HepG2 (cell line): ENCODE data around the gene COL4A2. TPM values are rescaled to one million over a fixed set of nuclear protein-coding genes. Genes with fewer than 3 reads are reported as not detected.

Experiments used
- ATAC-seq: fragments of 200-7000 bp; cut with Tn5 transposase; 3 replicates; pipeline ENCODE4 v1.9.1; 2020; ENCODE audit warnings: mild to moderate bottlenecking, moderate library complexity
- BruUV-seq: library from RNA; stranded (reverse); fragments of 400-500 nt; replicated peaks from 2 replicates; lab custom pipeline; 2021; lab: Mats Ljungman, UMichigan
- CTCF ChIA-PET: fragments of 300-600 bp; formaldehyde crosslinking; extraction: SDS; loops from one replicate; lab custom pipeline; 2021; ENCODE audit warnings: low total read pairs, inconsistent platforms, low intra/inter-chr PET ratio; lab: Yijun Ruan, JAX
- POLR2A ChIA-PET: fragments of 350-600 bp; sonication (Branson Sonifier 250); formaldehyde crosslinking; loops from one replicate; lab custom pipeline; 2020; ENCODE audit warnings: antibody characterized with exemption, inconsistent platforms; lab: Yijun Ruan, JAX
- DNase-seq: peaks from one replicate; pipeline ENCODE4 v3.0.0-alpha.2; 2015; ENCODE audit warnings: low spot score
- FAIRE-seq: peaks from 3 replicates; lab custom pipeline; 2011; peaks lifted over from hg19 to GRCh38; lab: Jason Lieb, UNC
- H2AFZ ChIP-seq: one replicate; pipeline ENCODE4 v1.6.1; 2011; ENCODE audit warnings: low read length, inconsistent platforms
- H3K27ac ChIP-seq: fragments of 300-600 bp; 3 replicates; pipeline ENCODE4 v1.8.0; 2011; ENCODE audit warnings: mixed run types, mild to moderate bottlenecking, mixed read lengths, low read length, inconsistent platforms; ENCODE audit not compliant: insufficient read depth; ENCODE audit errors: extremely low read length
- H3K27me3 ChIP-seq, 2 experiments: fragments of 200-600 bp in 1 of 2; 2 replicates in 1 of 2; 3 replicates in 1 of 2; pipeline versions ENCODE4 v1.6.0 to v1.8.0; 2011; ENCODE audit warnings: low read length in 2 of 2, mild to moderate bottlenecking in 2 of 2, moderate library complexity in 2 of 2, inconsistent platforms in 1 of 2; ENCODE audit not compliant: insufficient read depth in 2 of 2, control insufficient read depth in 1 of 2
- H3K36me3 ChIP-seq, 2 experiments: fragments of 200-600 bp in 1 of 2; replicated peaks in 1 of 2; 2 replicates in 1 of 2; 3 replicates in 1 of 2; pipeline versions ENCODE4 v1.5.1 to v1.8.0; 2011; ENCODE audit warnings: low read length in 2 of 2, inconsistent platforms in 1 of 2; ENCODE audit not compliant: insufficient read depth in 2 of 2, control insufficient read depth in 1 of 2
- H3K4me1 ChIP-seq: 2 replicates; pipeline ENCODE4 v1.5.1; 2012; ENCODE audit warnings: low read length, inconsistent platforms; ENCODE audit not compliant: insufficient read depth
- H3K4me2 ChIP-seq: 2 replicates; pipeline ENCODE4 v1.6.0; 2011; ENCODE audit warnings: low read depth, low read length, inconsistent platforms
- H3K4me3 ChIP-seq, 3 experiments: fragments of 200-600 bp in 1 of 3; sonication (generic), shearing (Covaris generic) in 1 of 3; replicated peaks in 1 of 3; 2 replicates each; pipeline ENCODE4 v1.5.1; 2011 to 2016; ENCODE audit warnings: low read length in 3 of 3, inconsistent platforms in 2 of 3, low read depth in 2 of 3, mild to moderate bottlenecking in 2 of 3, control low read depth in 1 of 3, mixed read lengths in 1 of 3; ENCODE audit not compliant: insufficient read depth in 1 of 3
- H3K79me2 ChIP-seq: one replicate; pipeline ENCODE4 v1.6.1; 2011; ENCODE audit warnings: low read length, inconsistent platforms; ENCODE audit not compliant: insufficient read depth
- H3K9ac ChIP-seq: 2 replicates; pipeline ENCODE4 v1.6.0; 2011; ENCODE audit warnings: mild to moderate bottlenecking, low read depth, low read length, inconsistent platforms; ENCODE audit not compliant: insufficient read depth
- H3K9me3 ChIP-seq: 2 replicates; pipeline ENCODE4 v1.5.1; 2012; ENCODE audit warnings: mild to moderate bottlenecking, low read length
- H4K20me1 ChIP-seq: 2 replicates; pipeline ENCODE4 v1.6.0; 2011; ENCODE audit warnings: inconsistent platforms, mild to moderate bottlenecking, low read length, moderate library complexity; ENCODE audit not compliant: insufficient read depth
- JDP2 ChIP-seq: sonication (generic); formaldehyde crosslinking; IDR thresholded peaks from 2 replicates; pipeline ENCODE4 v1.8.1; 2022; ENCODE audit warnings: missing genetic modification reagents, borderline replicate concordance
- KAT7 ChIP-seq: IDR thresholded peaks from 2 replicates; pipeline ENCODE4 v1.6.1; 2018; ENCODE audit warnings: borderline replicate concordance, missing compliant biosample characterization
- KLF12 ChIP-seq: sonication (generic); formaldehyde crosslinking; IDR thresholded peaks from 2 replicates; pipeline ENCODE4 v1.4.0; 2020; ENCODE audit warnings: missing genetic modification reagents, borderline replicate concordance
- MAFF ChIP-seq: IDR thresholded peaks from 2 replicates; pipeline ENCODE4 v1.6.1; 2011; ENCODE audit warnings: low read depth, low read length, improper control_type of control experiment
- MAFK ChIP-seq, 2 experiments: IDR thresholded peaks in 1 of 2; conservative IDR thresholded peaks in 1 of 2; 2 replicates each; pipeline ENCODE4 v1.6.1; 2011; ENCODE audit warnings: improper control_type of control experiment in 2 of 2, low read length in 2 of 2
- MYC ChIP-seq: sonication (generic); formaldehyde crosslinking; IDR thresholded peaks from 2 replicates; pipeline ENCODE4 v1.9.0; 2021; ENCODE audit warnings: missing genetic modification reagents, borderline replicate concordance
- PAF1 ChIP-seq: IDR thresholded peaks from 2 replicates; pipeline ENCODE4 v1.6.1; 2016; ENCODE audit warnings: missing genetic modification reagents, missing compliant biosample characterization
- ZNF264 ChIP-seq: sonication (generic); formaldehyde crosslinking; IDR thresholded peaks from 2 replicates; pipeline ENCODE4 v1.4.0; 2020; ENCODE audit warnings: missing genetic modification reagents
- ZNF629 ChIP-seq: sonication (generic); formaldehyde crosslinking; conservative IDR thresholded peaks from 2 replicates; pipeline ENCODE4 v1.5.0; 2020; ENCODE audit warnings: missing genetic modification reagents
- ZNF704 ChIP-seq: sonication (generic); formaldehyde crosslinking; IDR thresholded peaks from 2 replicates; pipeline ENCODE4 v1.8.1; 2023; ENCODE audit warnings: mild to moderate bottlenecking, inconsistent platforms, moderate library complexity, missing genetic modification reagents, borderline replicate concordance
- ZNF775 ChIP-seq: sonication (generic); formaldehyde crosslinking; IDR thresholded peaks from 2 replicates; pipeline ENCODE4 v1.4.0; 2020; ENCODE audit warnings: missing genetic modification reagents, mild to moderate bottlenecking, moderate library complexity, borderline replicate concordance
- ZSCAN31 ChIP-seq: sonication (generic); formaldehyde crosslinking; IDR thresholded peaks from 2 replicates; pipeline ENCODE4 v1.5.0; 2020; ENCODE audit warnings: low read depth, mild to moderate bottlenecking, missing genetic modification reagents
- WGBS: methylation state at CpG from one replicate; pipeline ENCODE4 v1.1.6; 2017; ENCODE audit warnings: low lambda C conversion rate; 5-methylcytosine and 5-hydroxymethylcytosine counted together
- in situ Hi-C: cut with HindIII; loops from 2 replicates; pipeline ENCODE4 v1.10.0; 2017; ENCODE audit warnings: low pct_unique_long_range_greater_than_20kb; ENCODE audit not compliant: extremely low pct_ligation_motif_present
- intact Hi-C: fragments of 100-400 bp; cut with micrococcal nuclease; formaldehyde crosslinking; loops from one replicate; pipeline ENCODE4 v1.10.0; 2022; ENCODE audit not compliant: unreplicated experiment
- polyA plus RNA-seq, 8 experiments: library from polyadenylated mRNA; depleted of rRNA in 3 of 8; stranded (reverse) in 7 of 8; unstranded in 1 of 8; fragments of >200 nt; fragmentation: Illumina TruSeq in 4 of 8; extraction: Trizol in 4 of 8; gene quantifications; 2 replicates each; pipeline versions ENCODE4 v1.2.1 to v1.2.3, GENCODE V29; 2011 to 2016; ENCODE audit warnings: low read depth in 4 of 8, missing spikeins in 1 of 8, mixed read lengths in 1 of 8; ENCODE audit not compliant: insufficient read depth in 1 of 8
- total RNA-seq, 5 experiments: library from RNA; depleted of rRNA; stranded (reverse); fragments of >200 nt; fragmentation: Illumina TruSeq; extraction: Trizol; gene quantifications; 2 replicates each; pipeline ENCODE4 v1.2.3, GENCODE V29; 2016; ENCODE audit warnings: low read depth in 1 of 5
- TF ChIP-seq, protein P1 (sequence below): sonication (generic); formaldehyde crosslinking; IDR thresholded peaks from 2 replicates; pipeline ENCODE4 v1.8.0; 2022; ENCODE audit warnings: missing genetic modification reagents, mild to moderate bottlenecking, inconsistent platforms, borderline replicate concordance
- TF ChIP-seq, protein P2 (sequence below): sonication (generic); formaldehyde crosslinking; conservative IDR thresholded peaks from 2 replicates; pipeline ENCODE4 v1.8.0; 2022; ENCODE audit warnings: missing genetic modification reagents

Gene COL4A2
- total and polyA plus RNA-seq, 2 of the 13 experiments (the other 11 are each of a cell fraction or from before 2014, with no cell fraction given), result 0.22 to 1.9 TPM

DNA sequence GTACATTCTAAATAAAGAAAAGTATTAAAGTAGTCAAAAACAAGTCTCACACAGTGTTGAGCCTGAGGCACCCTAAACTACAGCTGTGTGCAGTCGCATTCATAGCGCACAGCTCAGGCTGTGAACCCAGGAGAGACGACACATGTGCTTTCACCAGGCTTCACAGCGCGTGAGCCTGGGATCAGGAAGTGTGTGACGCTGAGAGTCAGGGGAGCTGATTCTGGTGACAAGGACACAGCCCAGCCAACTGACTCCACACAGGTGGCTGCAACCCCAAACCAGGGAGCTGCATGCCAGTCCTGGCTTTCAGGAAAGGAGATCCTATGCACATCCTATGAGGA is 41.8 kb upstream of the COL4A2 start (continued):
- TF ChIP-seq, protein P1, sequence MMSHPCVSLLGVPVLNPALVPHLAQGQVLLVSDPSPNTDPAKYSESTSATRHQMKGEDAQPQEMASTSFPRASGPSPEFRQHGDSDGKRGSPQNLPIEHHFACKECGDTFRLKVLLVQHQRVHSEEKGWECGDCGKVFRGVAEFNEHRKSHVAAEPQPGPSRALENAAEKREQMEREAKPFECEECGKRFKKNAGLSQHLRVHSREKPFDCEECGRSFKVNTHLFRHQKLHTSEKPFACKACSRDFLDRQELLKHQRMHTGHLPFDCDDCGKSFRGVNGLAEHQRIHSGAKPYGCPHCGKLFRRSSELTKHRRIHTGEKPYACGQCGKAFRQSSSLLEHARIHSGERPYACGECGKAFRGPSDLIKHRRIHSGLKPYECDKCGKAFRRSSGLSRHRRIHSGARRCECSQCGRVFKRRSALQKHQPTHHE, result no peak
- TF ChIP-seq ZNF775 (CRISPR knock-in tag), result no peak

DNA sequence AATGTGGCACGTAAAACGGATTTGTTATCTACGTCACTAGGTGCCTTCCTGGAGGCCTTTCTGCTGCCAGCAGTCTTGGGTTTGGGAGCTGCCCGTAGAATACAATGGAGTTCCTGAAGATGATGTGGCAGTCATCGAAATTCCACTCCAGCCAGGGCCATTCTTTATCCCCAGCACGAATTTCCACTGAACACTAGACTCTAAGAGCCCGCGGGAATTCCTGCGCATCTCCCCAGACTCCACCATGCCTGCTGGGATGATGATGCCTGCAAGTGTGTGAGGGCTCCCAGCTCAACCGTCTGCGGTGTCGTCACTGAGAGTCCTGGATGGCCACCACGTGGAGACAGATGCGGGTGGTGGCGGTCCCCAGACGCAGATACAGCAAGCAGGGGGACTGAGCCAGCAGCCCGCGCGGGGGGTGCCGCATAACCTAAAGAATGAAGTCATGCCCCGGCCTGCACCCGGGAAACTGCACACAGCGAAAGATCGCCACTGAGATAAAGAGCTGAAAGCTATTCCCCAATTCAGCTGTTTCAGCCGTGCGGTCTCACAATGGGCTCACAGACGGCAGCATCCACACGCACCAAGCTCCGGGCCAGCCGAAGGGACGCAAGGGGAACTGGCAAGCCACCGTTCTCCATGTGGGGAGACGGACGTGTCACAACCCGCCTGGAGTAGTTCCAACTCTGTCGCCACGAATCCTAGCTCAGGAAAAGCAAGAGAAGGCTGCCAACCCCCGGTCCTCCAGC is 41.2 kb upstream of the COL4A2 start:
- no peaks in the 10 kb centered on the region for H3K9me3 ChIP-seq
- intact Hi-C loops, result no loop called here

GRCh38 chr13:110266431-110266809 is 40.7 kb upstream of the COL4A2 start:
- Histone ChIP-seq H3K36me3 (no peaks in the 10 kb centered on the region), H3K4me1 (peaks cover 13% of the 10 kb centered on the region), H3K4me2 (no peak overlapping the region), H3K9me3 (no peaks in the 10 kb centered on the region), H3K4me3 (no peak overlapping the region), H4K20me1 (no peaks in the 10 kb centered on the region), H3K27me3 (peaks cover 3 to 30% of the 10 kb centered on the region in 2 experiments; a peak in 2 of 5 replicates), H3K9ac (no peak overlapping the region), H2AFZ (no peak overlapping the region), H3K79me2 (no peaks in the 10 kb centered on the region), H3K27ac (no peak overlapping the region)
- WGBS, result 60% methylated on average over 8 of the region's 8 CpGs
- CTCF ChIA-PET, result no interaction called here
- POLR2A ChIA-PET, result no interaction called here
- in situ Hi-C loops (no loop called here), intact Hi-C loops (no loop called here)
- ATAC-seq, result no peak
- DNase-seq, result no peak
- BruUV-seq, result no TSS peak
- no peak for FAIRE-seq
- TF ChIP-seq ZNF629 (CRISPR knock-in tag) (no peak), KLF12 (CRISPR knock-in tag) (no peak), MAFK (conservative IDR thresholded peaks at IDR 0.05 in 1 of 2, IDR thresholded peaks at IDR 0.05 in 1 of 2; ENCODE audit: low read length in 2 of 2) (peak; percentile 37 to 71; a peak in 3 of 4 replicates), JDP2 (CRISPR knock-in tag) (no peak), KAT7 (no peak), ZSCAN31 (CRISPR knock-in tag) (no peak), MAFF (peak; percentile 41; the same call in 1 of the 2 replicates), ZNF704 (no peak)
- TF ChIP-seq, protein P2, sequence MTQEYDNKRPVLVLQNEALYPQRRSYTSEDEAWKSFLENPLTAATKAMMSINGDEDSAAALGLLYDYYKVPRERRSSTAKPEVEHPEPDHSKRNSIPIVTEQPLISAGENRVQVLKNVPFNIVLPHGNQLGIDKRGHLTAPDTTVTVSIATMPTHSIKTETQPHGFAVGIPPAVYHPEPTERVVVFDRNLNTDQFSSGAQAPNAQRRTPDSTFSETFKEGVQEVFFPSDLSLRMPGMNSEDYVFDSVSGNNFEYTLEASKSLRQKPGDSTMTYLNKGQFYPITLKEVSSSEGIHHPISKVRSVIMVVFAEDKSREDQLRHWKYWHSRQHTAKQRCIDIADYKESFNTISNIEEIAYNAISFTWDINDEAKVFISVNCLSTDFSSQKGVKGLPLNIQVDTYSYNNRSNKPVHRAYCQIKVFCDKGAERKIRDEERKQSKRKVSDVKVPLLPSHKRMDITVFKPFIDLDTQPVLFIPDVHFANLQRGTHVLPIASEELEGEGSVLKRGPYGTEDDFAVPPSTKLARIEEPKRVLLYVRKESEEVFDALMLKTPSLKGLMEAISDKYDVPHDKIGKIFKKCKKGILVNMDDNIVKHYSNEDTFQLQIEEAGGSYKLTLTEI, result no peak

More for the DNA sequence above, 41.2 kb upstream of the COL4A2 start:
- FAIRE-seq (no peak), ATAC-seq (no peak), DNase-seq (no peak)
- Histone ChIP-seq H3K4me3 (no peak overlapping the region), H3K36me3 (no peaks in the 10 kb centered on the region), H3K4me1 (peaks cover 13% of the 10 kb centered on the region), H3K4me2 (no peak overlapping the region), H2AFZ (no peak overlapping the region), H3K9ac (no peak overlapping the region), H4K20me1 (no peaks in the 10 kb centered on the region), H3K27ac (no peak overlapping the region), H3K79me2 (no peaks in the 10 kb centered on the region), H3K27me3 (peaks cover 3 to 25% of the 10 kb centered on the region in 2 experiments; a peak in 2 of 5 replicates)
- ChIA-PET CTCF (no interaction called here), POLR2A (no interaction called here)
- no TSS peak for BruUV-seq
- in situ Hi-C loops, result no loop called here
- WGBS, result 43% methylated on average over 18 of the region's 38 CpGs
- TF ChIP-seq ZNF264 (CRISPR knock-in tag), result no peak
- TF ChIP-seq MYC, result no peak
- no peak for TF ChIP-seq PAF1 (CRISPR knock-in tag)
